Esophagus muscularis mucosa (tissue), 4 donors: ENCODE results near the gene PKD2L1.

Experiments
- CTCF ChIP-seq, 3 experiments: fragments of 200-600 bp in 2 of 3; fragments of 450-650 bp in 1 of 3; sonication (generic) in 2 of 3; IDR thresholded peaks; one replicate each; pipeline ENCODE4 v1.5.1; 2017 to 2019; ENCODE audit warnings: antibody characterized with exemption in 3 of 3, mild to moderate bottlenecking in 2 of 3, moderate library complexity in 1 of 3
- EP300 ChIP-seq: sonication (generic); formaldehyde crosslinking; IDR thresholded peaks from one replicate; pipeline ENCODE4 v1.6.1; 2017; ENCODE audit warnings: antibody characterized with exemption
- POLR2A ChIP-seq: fragments of 450-650 bp; IDR thresholded peaks from one replicate; pipeline ENCODE4 v1.6.1; 2017; ENCODE audit warnings: antibody characterized with exemption, moderate library complexity, mild to moderate bottlenecking, low read depth
- POLR2AphosphoS5 ChIP-seq, 2 donors: sonication (generic); formaldehyde crosslinking; IDR thresholded peaks; one replicate each; pipeline ENCODE4 v1.6.1; 2017; ENCODE audit warnings: antibody characterized with exemption in 2 of 2

- TF ChIP-seq POLR2AphosphoS5 (IDR thresholded peaks at IDR 0.05) (no peak), CTCF (IDR thresholded peaks at IDR 0.05) (no peak), EP300 (no peak), POLR2A (no peak)
Observed at GRCh38 chr10:100287756-100288155, 42.3 kb downstream of the PKD2L1 start.
